Spleen (tissue), 11 donors: ENCODE measurements around the gene NCOA1. TPM values are rescaled to one million over a fixed set of nuclear protein-coding genes. Genes with fewer than 3 reads are reported as not detected.
"Not testable (repeated sequence)": the region's sequence is repeated elsewhere in the genome, so short reads cannot be mapped to it uniquely, and the experiment has no call there.

Source experiments
- DNase-seq: peaks from one replicate; pipeline ENCODE4 v3.0.0-alpha.2; 2020
- H3K27ac ChIP-seq, 8 donors: fragments of 200-600 bp; sonication (generic) in 7 of 8; 1 replicate in 4 of 8; 2 replicates in 4 of 8; pipeline versions ENCODE4 v1.5.0 to v1.8.0; 2016 to 2021; ENCODE audit warnings: inconsistent platforms in 4 of 8, mild to moderate bottlenecking in 4 of 8, moderate library complexity in 1 of 8
- H3K27me3 ChIP-seq, 7 donors: fragments of 200-600 bp; sonication (generic) in 6 of 7; replicated peaks in 1 of 7; 1 replicate in 4 of 7; 2 replicates in 3 of 7; pipeline versions ENCODE4 v1.5.0 to v1.8.0; 2016 to 2021; ENCODE audit warnings: inconsistent platforms in 3 of 7, mild to moderate bottlenecking in 1 of 7
- H3K36me3 ChIP-seq, 6 donors: fragments of 200-600 bp; sonication (generic) in 5 of 6; 1 replicate in 4 of 6; 2 replicates in 2 of 6; pipeline versions ENCODE4 v1.5.0 to v1.8.0; 2016 to 2021; ENCODE audit warnings: inconsistent platforms in 2 of 6
- H3K4me1 ChIP-seq, 6 donors: fragments of 200-600 bp; sonication (generic) in 5 of 6; 1 replicate in 3 of 6; 2 replicates in 3 of 6; pipeline versions ENCODE4 v1.5.0 to v1.8.0; 2016 to 2021; ENCODE audit warnings: inconsistent platforms in 3 of 6
- H3K4me3 ChIP-seq, 8 donors: fragments of 200-600 bp; sonication (generic) in 7 of 8; 1 replicate in 4 of 8; 2 replicates in 4 of 8; pipeline versions ENCODE4 v1.5.0 to v1.8.0; 2016 to 2021; ENCODE audit warnings: inconsistent platforms in 4 of 8, mild to moderate bottlenecking in 4 of 8, moderate library complexity in 2 of 8
- H3K9me3 ChIP-seq, 8 donors: fragments of 200-600 bp; sonication (generic) in 7 of 8; 1 replicate in 4 of 8; 2 replicates in 4 of 8; pipeline versions ENCODE4 v1.5.0 to v1.8.0; 2016 to 2021; ENCODE audit warnings: inconsistent platforms in 4 of 8
- CTCF ChIP-seq, 11 experiments: fragments of 200-600 bp in 7 of 11; fragments of 450-650 bp in 4 of 11; sonication (generic) in 4 of 11; IDR thresholded peaks in 8 of 11; conservative IDR thresholded peaks in 3 of 11; 1 replicate in 7 of 11; 2 replicates in 4 of 11; pipeline versions ENCODE4 v1.4.0 to v1.8.0; 2016 to 2021; ENCODE audit warnings: antibody characterized with exemption in 11 of 11, inconsistent platforms in 4 of 11, mild to moderate bottlenecking in 1 of 11
- POLR2A ChIP-seq, 3 donors: fragments of 450-650 bp; IDR thresholded peaks; one replicate each; pipeline ENCODE4 v1.5.1; 2017; ENCODE audit warnings: antibody characterized with exemption in 3 of 3, mild to moderate bottlenecking in 1 of 3
- POLR2AphosphoS5 ChIP-seq, 3 donors: sonication (generic); formaldehyde crosslinking; IDR thresholded peaks; one replicate each; pipeline ENCODE4 v1.5.1; 2017; ENCODE audit warnings: antibody characterized with exemption in 3 of 3
- WGBS, 5 donors: extraction: QIAGEN DNeasy Blood & Tissue Kit in 3 of 5; methylation state at CpG; one replicate each; pipeline versions ENCODE4 v1.1.5 to v1.1.7; 2013 to 2018; 5-methylcytosine and 5-hydroxymethylcytosine counted together
- intact Hi-C: fragments of 100-400 bp; cut with DNase I; formaldehyde crosslinking; loops from one replicate; pipeline ENCODE4 v1.15.0; 2023; ENCODE audit warnings: low total_unique reads
- polyA plus RNA-seq, 3 donors: library from polyadenylated mRNA; stranded (reverse); fragments of 200-250 nt; gene quantifications; one replicate each; pipeline ENCODE4 v1.2.1, GENCODE V29; 2013
- total RNA-seq, 7 donors: library from RNA; depleted of rRNA in 3 of 7; stranded (reverse); fragments of >200 nt in 3 of 7; fragmentation: NEBNext Ultra II Directional in 4 of 7; extraction: Animal tissue kit (Norgen Biotek cat#: 25700) in 4 of 7; gene quantifications; one replicate each; pipeline versions ENCODE4 v1.1.0 to v1.2.1, GENCODE V29; 2016 to 2021
- donor health status: healthy with polysubstance abuse.
- donor health status: DM: no; HTN: no; CAD: no; lungs with moderate emphysema.
- donor health status: DM: no; HTN: no; CAD: no.
- donor health status: Bipolar disorder and iron deficiency.
- donor health status: healthy.
- donor health status: DM: no; HTN: no; CAD: no.
- donor health status: DM: yes; HTN: yes; CAD: no.

NCOA1 gene
- total and polyA plus RNA-seq, 10 donors: 4.4 to 73.6 (median 54.4) TPM

- intact Hi-C loops: no loop called here
- TF ChIP-seq CTCF (IDR thresholded peaks at IDR 0.05 in 8 of 11, conservative IDR thresholded peaks at IDR 0.05 in 3 of 11): no peak
- 89 to 98% (median 93%) methylated on average over 2 of the region's 2 CpGs for WGBS, 5 donors
These were observed 106.3 kb downstream of the NCOA1 start for GRCh38 chr2:24597181-24597870.

GRCh38 chr2:24600140-24600539, 109.1 kb downstream of the NCOA1 start:
- DNase-seq, H3K27me3 ChIP-seq, H3K36me3 ChIP-seq, intact Hi-C loops, H3K27ac ChIP-seq, H3K4me1 ChIP-seq, H3K4me3 ChIP-seq, H3K9me3 ChIP-seq: not testable (repeated sequence)
- WGBS, 5 donors: 97 to 99% (median 98%) methylated on average over 6 of the region's 6 CpGs

More at GRCh38 chr2:24597181-24597870, 106.3 kb downstream of the NCOA1 start:
- H3K36me3 ChIP-seq: peaks cover 0 to 7% (median 0%) of the 10 kb centered on the region in 6 donors
- no peak overlapping the region for H3K27ac ChIP-seq
- H3K4me1 ChIP-seq: no peaks in the 10 kb centered on the region
- H3K4me3 ChIP-seq: no peak overlapping the region
- no peak for DNase-seq
- H3K27me3 ChIP-seq: no peaks in the 10 kb centered on the region
- no peaks in the 10 kb centered on the region for H3K9me3 ChIP-seq

DNA sequence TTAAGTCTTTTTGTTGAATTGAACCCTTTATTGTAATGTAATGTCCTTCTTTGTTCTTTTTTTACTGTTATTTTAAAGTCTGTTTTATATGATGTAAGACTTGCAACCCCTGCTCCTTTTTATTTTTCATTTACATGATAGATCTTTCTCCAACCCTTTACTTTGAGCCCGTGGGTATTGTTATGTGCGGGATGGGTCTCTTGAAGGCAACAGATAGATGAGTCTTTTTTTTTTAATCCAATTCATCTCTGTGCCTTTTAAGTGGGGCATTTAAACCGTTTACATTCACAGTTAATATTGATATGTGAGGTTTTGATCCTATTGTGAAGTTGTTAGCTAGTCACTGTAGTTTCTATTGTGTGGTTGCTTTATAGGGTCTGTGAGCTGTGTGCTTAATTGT, 120.6 kb downstream of the NCOA1 start:
- Histone ChIP-seq H3K9me3 (peaks cover 0 to 35% (median 24%) of the 10 kb centered on the region in 8 donors), H3K4me3 (no peak overlapping the region), H3K27me3 (no peaks in the 10 kb centered on the region), H3K27ac (no peak overlapping the region), H3K4me1 (peaks cover 0 to 14% (median 0%) of the 10 kb centered on the region in 6 donors), H3K36me3 (peaks cover 0 to 4% (median 0%) of the 10 kb centered on the region in 6 donors)
- TF ChIP-seq POLR2A (IDR thresholded peaks at IDR 0.05) (no peak), CTCF (IDR thresholded peaks at IDR 0.05 in 8 of 11, conservative IDR thresholded peaks at IDR 0.05 in 3 of 11) (no peak), POLR2AphosphoS5 (IDR thresholded peaks at IDR 0.05) (no peak)
- no peak for DNase-seq
- intact Hi-C loops: no loop called here
- 91 to 95% (median 93%) methylated on average over 3 of the region's 3 CpGs for WGBS, 5 donors

- Histone ChIP-seq H3K27me3 (no peaks in the 10 kb centered on the region), H3K4me3 (no peak overlapping the region), H3K4me1 (peaks cover 0 to 14% (median 0%) of the 10 kb centered on the region in 6 donors), H3K27ac (peak overlapping the region in 1 of 8 donors; percentile 33), H3K36me3 (peaks cover 0 to 4% (median 0%) of the 10 kb centered on the region in 6 donors), H3K9me3 (peaks cover 0 to 23% (median 18%) of the 10 kb centered on the region in 8 donors)
- TF ChIP-seq POLR2A (IDR thresholded peaks at IDR 0.05) (no peak), CTCF (IDR thresholded peaks at IDR 0.05 in 8 of 11, conservative IDR thresholded peaks at IDR 0.05 in 3 of 11) (peak in 2 of 11 experiments; percentile 35 to 36), POLR2AphosphoS5 (IDR thresholded peaks at IDR 0.05) (no peak)
- DNase-seq: no peak
- intact Hi-C loops: no loop called here
- WGBS, 5 donors: 75 to 90% (median 83%) methylated on average over 5 to 6 of the region's 6 CpGs
These were observed 122.2 kb downstream of the NCOA1 start for GRCh38 chr2:24613154-24613814.
